GM23338 (cell line): Measurements from ENCODE around the gene WDR75.

Experiments
- POLR2AphosphoS5 ChIP-seq: IDR thresholded peaks from 2 replicates; pipeline ENCODE4 v1.6.1; 2016; ENCODE audit warnings: antibody characterized with exemption, low read depth
- TF ChIP-seq, protein P1 (sequence below): IDR thresholded peaks from 2 replicates; pipeline ENCODE4 v1.6.1; 2016; ENCODE audit warnings: antibody characterized with exemption
- TF ChIP-seq, protein P2 (sequence below), 2 experiments: fragments of 200-600 bp in 1 of 2; sonication (generic) in 1 of 2; conservative IDR thresholded peaks; 2 replicates each; pipeline versions ENCODE4 v1.5.1 to v1.6.1; 2016 to 2017; ENCODE audit warnings: antibody characterized with exemption in 2 of 2, low read depth in 2 of 2, mild to moderate bottlenecking in 2 of 2, moderate library complexity in 1 of 2

DNA sequence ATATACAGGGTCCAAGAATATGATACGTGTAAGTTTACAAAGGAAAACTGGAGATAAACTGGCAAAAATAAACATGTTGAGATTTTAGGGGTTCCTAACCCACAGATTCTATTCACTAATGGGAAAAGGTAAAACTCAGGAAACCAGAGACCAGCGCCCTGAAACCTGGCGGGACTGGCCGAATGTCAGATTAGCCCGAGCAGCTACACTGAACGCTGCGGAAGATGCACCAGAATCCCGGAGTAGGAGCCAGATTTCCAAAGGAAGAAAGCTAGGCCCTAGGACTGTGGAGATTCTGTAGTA lies 679 bp upstream of the WDR75 start:
- TF ChIP-seq, protein P1, sequence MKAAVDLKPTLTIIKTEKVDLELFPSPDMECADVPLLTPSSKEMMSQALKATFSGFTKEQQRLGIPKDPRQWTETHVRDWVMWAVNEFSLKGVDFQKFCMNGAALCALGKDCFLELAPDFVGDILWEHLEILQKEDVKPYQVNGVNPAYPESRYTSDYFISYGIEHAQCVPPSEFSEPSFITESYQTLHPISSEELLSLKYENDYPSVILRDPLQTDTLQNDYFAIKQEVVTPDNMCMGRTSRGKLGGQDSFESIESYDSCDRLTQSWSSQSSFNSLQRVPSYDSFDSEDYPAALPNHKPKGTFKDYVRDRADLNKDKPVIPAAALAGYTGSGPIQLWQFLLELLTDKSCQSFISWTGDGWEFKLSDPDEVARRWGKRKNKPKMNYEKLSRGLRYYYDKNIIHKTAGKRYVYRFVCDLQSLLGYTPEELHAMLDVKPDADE = no peak
- TF ChIP-seq, protein P2, sequence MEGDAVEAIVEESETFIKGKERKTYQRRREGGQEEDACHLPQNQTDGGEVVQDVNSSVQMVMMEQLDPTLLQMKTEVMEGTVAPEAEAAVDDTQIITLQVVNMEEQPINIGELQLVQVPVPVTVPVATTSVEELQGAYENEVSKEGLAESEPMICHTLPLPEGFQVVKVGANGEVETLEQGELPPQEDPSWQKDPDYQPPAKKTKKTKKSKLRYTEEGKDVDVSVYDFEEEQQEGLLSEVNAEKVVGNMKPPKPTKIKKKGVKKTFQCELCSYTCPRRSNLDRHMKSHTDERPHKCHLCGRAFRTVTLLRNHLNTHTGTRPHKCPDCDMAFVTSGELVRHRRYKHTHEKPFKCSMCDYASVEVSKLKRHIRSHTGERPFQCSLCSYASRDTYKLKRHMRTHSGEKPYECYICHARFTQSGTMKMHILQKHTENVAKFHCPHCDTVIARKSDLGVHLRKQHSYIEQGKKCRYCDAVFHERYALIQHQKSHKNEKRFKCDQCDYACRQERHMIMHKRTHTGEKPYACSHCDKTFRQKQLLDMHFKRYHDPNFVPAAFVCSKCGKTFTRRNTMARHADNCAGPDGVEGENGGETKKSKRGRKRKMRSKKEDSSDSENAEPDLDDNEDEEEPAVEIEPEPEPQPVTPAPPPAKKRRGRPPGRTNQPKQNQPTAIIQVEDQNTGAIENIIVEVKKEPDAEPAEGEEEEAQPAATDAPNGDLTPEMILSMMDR (conservative IDR thresholded peaks at IDR 0.05; ENCODE audit: low read depth in 2 of 2) = no peak
- TF ChIP-seq POLR2AphosphoS5 = no peak
